GM21381 (cell line): ENCODE results near the gene MED29.

ENCODE experiments used
- ATAC-seq: cut with Tn5 transposase; IDR thresholded peaks from one replicate; pipeline ENCODE4 v1.9.1; 2021; ENCODE audit warnings: mild to moderate bottlenecking, moderate library complexity; ENCODE audit not compliant: unreplicated experiment

MED29 gene

DNA sequence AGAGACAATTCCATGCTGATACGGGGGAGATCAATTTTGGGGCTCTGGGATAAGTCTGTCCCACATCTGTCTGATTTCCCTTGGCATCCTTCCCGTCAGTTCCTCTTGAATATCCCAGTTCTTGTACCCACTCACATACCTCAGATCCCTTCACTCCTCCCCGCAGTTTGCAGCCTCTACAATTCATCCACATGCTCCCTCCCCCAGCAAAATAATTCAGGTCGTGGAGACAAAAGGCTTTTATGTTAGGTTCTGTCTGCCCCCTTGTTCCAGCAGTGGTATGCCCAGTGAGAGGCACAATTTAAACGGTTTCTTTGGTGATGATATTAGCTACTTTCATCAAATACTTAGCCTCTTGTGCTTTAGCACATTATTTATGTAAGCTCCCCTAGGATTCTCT lies 35.0 kb downstream of the MED29 start:
- ATAC-seq, result no peak

DNA sequence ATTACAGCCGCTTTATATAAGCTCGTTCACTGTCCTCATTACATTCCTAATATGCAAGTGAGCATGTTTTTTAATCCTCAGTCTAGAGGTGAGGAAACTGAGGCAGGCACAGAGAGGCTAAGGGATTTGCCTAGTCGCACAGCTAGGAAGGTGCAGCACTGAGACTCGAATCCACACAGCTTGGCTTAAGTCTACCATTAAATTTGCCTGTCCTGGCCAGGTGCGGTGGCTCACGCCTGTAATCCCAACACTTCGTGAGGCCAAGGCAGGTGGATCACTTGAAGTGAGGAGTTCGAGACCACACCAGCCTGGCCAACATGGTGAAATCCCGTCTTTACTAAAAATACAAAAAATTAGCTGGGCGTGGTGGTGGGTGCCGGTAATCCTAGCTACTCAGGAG lies 36.5 kb downstream of the MED29 start:
- ATAC-seq, result no peak

DNA sequence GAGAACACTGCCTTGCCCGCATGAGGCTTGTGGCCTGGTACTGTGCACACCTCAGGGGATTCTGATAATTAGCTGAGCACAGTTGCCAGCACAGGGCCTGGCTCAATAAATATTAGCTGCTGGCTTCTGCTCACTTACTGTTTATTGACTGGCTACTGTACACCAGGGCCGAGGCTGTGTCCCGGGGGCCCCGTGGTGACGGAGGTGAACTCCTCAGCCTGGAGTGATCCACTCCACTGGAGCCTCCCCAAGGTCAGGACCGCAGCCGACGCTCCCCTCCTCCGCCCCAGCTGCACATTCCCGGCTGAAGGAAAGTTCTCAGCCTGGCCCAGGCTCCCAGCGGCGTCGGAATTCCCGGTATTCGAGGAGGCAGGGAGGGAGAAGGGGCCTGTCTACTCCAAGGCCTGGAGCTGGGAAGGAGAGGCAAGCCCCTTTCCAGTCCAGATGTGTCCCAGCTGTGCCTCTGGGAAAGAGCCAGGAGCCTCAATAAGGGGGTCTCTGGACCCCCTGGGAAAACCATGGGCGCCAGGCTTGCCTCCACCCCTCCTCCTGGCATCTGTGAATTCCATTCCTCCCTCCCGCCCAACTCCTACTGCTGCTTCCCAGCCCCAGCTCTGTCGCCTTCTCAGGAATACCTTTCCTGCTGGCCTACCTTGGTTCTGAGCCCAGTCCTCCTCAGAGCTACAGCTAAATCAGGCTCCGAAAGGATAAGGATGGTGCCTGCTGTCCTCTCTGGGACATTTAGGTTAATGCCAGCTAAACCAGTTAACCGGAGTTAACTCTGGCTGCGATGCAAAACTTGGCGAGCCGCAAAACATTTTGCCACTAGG lies 37.3 kb downstream of the MED29 start:
- no peak for ATAC-seq

DNA sequence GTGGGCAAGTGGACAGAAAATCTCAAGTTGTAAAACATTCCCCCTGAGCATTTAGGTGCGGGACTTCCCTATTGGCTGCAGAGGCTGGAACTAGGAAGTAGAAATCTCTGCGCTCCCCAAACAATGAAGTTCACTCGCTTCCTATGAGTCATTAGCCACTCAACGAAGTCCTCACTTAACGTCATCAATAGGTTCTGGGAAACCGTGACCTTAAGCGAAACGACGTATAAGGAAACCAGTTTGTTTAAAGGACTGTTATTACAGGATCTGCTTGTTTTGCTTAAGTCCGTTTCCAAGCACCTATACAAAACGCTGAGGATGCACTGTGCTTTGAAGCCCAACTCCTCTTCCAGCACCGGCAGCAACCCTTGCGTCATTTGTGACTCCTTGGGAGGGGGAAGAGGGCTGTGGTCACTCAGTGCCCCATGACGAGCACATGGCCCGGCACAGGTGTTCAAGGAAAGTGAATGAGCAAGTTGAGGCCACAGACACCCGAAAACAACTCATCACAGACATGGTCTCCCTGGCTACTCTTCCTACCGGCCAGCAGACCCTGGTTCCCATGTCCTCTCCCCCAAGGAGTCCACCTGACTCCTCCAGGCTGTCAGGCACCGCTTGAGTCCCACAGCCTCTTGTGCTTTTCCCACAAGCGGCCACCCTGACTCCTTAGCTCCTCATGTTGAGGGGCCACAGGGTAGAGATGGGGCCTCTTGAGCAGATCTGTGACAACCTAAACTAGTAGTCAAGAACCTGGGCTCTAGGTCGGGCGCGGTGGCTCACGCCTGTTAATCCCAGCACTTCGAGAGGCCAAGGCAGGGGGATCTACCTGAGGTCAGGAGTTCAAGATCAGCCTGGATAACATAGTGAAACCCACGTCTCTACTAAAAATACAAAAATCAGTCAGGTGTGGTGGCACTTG lies 39.8 kb downstream of the MED29 start:
- ATAC-seq, result no peak

DNA sequence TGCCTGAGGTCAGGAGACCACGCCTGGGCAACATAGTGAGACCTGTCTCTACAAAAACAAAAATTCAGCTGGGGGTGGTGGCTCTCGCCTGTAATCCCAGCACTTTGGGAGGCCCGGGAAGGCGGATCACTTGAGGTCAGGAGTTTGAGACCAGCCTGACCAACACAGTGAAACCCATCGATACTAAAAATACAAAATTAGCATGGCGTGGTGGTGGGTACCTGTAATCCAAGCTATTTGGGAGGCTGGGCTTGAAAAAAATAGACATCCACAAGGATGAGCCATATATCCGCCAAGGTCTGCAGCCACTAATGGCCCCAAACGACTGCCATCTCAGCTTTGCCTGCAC lies 41.5 kb downstream of the MED29 start:
- no peak for ATAC-seq

DNA sequence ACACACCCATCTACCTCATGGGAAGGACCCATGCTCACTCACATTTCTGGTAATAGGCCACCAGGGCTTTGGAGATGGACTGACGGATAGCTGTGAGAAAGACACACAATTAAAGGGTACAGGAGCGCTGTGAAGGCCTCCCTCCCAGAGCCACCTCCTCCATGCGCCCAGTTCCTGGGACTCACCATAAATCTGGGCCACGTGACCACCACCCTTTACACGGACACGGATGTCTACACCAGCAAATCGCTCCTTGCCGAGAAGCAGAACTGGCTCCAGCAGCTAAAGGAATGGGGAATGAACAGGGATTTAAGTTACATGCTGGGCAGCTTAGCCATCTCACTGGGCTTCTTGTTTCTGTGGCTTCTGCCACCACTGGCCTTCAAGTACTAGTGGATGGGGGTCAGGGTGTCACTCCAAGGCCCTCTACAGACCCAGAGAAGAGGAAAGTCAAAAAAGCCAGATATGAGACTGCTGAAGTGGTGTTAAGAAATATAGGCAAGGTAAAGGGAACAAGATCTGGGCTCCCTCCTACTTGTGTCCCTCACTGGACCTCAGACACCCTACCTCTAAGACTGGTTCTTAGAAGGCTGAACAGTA lies 42.4 kb downstream of the MED29 start:
- ATAC-seq, result no peak

DNA sequence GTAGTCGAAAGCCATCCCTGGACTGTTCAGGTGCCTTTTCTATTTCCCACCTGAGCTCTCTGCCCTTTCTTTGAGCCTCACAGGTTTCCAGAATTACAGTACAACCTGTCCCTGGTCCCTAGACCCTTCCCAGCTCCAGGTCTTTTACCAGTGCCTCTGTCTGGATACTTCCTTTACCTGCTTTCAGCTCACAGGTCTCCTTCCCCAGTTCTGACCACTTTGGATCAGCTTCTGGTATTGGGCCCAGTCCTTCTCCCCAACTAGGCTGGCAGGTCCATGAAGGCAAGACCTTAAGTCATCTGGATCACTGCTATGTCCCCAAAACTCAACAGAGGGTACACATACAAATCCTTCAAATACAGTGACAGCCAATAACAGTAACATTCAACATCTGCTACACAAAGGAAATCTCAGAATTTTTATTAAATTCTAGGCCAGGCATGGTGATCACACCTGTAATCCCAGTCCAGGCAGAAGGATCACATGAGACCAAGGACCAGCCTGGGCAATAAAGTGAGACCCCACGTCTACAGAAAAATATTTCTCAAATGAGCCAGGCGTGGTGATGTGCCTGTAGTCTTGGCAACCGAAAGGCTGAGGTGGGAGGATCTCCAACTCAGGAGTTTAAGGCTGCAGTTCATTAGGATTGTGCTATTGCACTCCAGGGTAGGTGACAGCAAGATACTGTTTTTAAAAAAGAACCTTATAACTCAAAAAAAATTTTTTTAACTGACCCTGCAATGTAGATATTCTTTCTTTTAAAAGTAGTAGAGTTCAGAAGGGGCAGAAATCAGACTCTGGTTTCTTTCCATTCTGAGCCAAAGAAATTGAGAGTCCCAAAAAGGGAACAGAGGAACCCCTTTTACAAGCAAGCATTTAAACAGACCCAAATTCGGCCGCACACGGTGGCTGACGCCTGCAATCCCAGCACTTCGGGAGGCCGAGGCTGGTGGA lies 43.2 kb downstream of the MED29 start:
- no peak for ATAC-seq

DNA sequence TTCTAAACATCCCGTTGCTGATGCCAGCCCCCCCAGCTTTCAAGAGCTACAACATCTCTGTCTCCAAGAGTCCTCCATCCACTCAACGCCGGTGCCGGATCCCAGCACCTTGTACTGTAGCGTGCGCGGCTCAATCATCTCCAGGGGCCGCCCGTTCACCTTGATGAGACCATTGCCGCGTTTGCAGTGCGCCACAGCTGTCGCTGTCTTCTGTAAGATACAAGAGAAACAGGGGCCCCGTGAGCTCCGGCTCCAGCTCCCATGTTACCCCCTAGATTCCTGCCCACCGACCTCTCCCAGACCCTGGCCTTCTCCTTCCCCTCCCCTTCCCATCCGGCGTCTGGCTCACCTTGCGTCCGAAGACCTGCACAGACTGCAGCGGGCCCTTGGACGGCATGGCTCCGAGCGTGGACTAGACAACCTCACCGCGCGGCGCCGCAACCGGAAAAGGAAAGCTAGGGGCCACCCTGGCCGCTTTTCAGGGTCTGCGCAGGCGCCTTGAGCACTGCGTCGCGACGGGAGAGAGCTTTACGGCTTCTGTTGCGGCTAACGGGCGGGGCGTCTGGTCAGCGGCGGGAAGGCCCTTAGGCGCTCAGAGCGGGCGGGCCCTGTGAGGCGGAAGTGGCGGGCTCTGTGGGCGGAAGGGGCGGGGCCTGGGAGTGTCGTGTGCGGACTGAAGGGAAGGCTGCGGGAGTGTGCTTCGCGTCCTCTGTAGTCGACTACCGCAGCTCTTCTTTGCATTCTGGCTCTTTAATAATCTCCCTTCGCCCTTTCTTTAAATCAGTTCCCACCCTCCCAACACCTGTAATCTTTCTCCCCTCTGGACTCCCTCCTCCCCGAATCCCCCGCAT lies 44.5 kb downstream of the MED29 start, which contains the start of gene RPS16:
Gene RPS16, minus strand, starts transcription at position 451 of the 851 bp plus-strand sequence. Its CDS starts 54 bp downstream, at position 397.
- ATAC-seq, result peak; percentile 88

DNA sequence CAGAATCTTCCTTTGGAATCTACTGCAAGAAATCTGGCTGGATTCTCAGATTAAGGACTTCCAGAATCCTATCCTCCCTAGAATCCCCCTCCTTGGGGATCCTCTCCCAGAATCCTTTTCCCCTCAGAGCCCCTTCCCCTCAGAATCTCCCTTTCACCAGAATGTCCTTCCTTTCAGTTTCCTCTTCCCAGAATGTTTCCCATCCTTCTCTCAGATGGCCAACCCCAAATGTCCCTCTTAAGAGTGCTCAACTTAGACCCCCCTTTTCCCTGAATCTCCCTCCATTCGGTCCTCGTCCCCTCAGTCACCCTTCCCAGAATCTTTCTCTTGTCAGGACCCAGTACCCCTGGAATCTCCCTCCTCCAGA lies 45.2 kb downstream of the MED29 start:
- ATAC-seq, result no peak

DNA sequence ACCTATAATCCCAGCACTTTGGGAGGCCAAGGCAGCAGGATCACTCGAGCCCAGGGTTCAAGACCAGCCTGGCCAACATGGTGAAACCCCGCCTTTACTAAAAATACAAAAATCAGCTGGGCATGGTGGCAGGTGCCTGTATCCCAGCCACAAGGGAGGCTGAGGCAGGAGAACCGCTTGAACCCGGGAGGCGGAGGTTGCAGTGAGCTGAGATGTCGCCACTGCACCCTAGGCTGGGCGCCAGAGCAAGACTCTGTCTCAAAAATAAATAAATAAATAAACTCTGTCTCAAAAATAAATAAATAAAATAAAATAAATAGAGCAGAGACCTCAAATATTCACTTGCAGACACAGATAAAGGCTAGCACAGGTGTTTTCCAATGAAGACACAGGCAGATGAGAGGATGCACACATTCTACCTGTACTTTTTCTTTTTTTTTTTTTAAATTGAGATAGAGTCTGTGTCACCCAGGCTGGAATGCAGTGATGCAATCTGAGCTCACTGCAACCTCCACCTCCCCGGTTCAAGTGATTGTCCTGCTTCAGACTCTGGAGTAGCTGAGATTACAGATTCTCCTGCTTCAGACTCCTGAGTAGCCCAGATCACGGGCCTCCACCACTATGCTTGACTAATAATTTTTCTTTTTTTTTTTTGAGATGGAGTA lies 47.2 kb downstream of the MED29 start:
- ATAC-seq, result no peak

DNA sequence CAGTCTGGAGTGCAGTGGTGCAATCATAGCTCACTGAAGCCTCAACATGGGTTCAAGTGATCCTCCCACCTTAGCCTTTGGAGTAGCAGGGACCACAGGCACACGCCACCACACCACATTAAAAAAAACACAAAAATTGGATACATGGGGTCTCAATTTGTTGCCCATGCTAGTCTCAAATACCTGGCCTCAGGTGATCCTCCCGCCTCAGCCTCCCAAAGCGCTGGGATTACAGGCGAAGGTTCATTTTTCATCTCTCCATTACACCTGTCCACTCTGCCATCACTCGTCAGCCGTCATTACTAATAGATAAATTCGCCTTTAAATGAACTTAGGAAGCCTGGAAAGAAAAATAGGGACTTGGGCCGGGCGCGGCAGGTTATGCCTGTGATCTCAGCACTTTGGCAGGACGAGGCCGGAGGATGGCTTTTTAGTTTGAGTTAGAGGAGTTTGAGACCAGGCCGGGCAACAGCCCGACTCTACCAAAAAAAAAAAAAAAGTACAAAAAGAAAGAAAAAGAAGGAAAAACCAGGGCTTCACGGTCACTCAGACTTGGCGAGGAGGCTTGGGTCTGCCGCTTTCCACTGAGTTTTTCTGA lies 53.5 kb downstream of the MED29 start:
- no peak for ATAC-seq

DNA sequence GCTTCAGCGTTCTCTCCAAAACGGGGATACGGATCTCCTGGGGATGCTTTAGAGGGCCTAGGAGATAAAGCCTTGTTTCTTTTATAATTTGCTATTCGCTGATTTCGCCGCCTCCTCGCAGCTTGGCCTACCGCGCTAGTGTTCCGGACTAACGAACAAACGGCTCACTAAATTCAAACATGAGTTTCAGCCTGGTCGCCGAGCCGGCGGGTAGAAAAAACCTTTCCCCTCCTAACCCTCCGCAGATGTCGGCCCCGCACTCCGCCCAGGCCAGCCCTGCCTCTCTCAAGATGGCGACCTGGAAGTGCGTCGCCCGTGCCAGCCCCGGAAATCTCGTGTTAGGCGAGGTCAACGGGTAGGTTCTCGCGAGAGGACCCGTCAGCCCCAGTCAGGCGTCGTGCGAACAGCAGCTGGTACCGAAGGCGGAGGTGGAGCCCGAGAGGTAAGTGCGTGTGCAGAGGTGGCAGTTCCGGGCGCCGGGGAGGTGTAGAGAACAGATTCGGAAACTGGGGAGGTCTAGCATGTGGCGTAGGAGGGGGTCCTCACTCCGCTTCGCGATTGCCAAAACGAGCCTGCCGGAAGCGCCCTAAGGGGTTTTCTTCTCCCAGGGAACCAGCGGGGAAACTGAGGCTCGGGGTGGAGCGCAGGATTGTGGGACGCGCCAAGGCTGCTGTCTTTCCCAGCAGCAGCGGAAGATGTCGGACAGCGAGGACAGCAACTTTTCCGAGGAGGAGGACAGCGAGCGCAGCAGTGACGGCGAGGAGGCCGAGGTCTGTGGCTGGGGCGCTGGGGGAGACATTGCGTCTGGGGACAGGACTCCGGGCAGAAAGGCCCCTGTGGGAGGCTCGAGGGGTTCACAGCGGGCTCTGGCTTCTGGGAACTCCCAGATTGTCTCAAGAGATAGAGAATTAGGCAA lies 54.3 kb downstream of the MED29 start, which contains the start of gene SUPT5H:
Gene SUPT5H, plus strand, starts transcription at position 387 of the 916 bp plus-strand sequence. Its CDS starts 309 bp downstream, at position 696.
- ATAC-seq, result peak; percentile 85

DNA sequence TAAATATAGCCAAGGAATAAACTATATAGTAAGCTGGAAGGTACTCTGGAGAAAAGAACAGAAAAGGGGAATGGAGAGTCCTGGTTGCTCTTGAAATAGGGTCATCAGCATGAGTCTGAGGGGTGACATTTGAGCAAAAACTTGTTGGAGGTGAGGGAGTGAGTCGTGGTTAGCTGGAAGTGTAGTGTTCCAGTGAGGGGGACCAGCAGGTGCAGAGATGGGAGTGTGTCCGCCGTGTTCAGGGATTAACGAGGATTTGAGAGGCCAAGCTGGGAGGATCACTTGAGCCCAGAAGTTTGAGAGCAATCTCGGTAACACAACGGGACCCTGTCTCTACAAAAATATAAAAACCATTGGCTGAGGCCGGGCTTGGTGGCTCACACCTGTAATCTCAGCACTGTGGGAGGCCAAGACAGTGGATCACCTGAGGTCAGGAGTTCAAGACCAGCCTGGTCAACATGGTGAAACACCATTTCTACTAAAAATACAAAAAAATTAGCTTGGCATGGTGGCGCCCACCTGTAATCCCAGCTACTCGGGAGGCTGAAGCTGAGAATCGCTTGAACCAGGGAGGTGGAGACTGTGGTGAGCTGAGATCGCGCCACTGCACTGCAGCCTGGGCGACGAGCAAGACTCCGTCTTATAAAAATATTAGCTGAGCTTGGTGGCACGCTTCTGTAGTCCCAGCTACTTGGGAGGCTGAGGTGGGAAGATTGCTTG lies 55.3 kb downstream of the MED29 start:
- no peak for ATAC-seq

DNA sequence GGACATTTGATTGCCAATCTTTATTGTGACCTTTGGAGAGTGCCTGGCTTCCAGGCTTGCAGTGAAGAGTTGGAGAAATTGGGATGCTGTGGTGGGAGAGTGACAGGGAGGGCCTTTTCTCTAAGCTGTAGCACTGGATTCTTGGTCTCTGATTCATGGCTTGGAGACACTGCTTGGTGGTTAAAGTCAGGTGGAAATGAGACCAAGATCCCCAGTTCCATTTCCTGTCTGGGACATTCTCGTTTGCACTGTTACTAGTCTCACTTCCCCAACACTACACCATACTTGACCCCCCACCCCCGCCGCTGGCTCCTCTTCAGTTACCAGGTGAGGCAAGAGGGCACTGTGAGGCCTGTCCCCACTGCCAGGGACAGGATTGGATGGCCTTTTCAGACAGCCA lies 57.1 kb downstream of the MED29 start:
- no peak for ATAC-seq

DNA sequence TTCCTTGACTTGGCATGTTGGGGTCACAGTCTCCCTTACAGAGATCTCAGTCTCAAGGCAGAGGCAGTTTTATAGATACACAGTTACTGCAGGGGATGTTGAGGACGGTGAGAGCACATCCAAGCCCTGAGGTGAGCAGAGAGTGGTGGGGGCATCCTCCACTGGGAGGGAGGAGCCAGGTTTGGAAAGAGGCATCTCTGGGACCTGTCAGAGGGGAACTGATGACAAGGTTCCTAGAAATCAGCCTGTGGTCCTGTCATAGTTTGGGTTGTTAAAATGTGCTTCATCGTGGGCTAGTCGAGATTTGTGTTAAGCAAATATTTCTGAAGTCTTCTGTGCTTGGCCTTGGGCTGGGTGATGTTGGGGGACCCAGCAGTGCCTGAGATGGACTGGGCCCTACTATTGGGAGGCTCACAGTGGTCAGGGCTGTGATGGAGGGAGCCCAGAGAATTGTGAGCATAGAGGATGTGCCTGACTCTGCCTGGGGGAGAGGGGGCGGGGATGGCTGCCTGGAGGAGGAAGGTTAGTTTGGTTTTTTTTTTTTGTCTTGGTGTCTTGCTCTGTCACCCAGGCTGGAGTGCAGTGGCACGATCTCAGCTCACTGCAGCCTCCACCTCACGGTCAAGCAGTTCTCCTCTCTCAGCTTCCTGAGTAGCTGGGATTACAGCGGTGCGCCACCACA lies 58.1 kb downstream of the MED29 start:
- ATAC-seq, result no peak
